ENCODE measurements around the gene GNAI3. TPM values are rescaled to one million over a fixed set of nuclear protein-coding genes. Genes with fewer than 3 reads are reported as not detected.

Gene GNAI3
- total and polyA plus RNA-seq, 2 of the 13 experiments (the other 11 are each of a cell fraction or from before 2014, with no cell fraction given), result 4.3 to 9.0 TPM

DNA sequence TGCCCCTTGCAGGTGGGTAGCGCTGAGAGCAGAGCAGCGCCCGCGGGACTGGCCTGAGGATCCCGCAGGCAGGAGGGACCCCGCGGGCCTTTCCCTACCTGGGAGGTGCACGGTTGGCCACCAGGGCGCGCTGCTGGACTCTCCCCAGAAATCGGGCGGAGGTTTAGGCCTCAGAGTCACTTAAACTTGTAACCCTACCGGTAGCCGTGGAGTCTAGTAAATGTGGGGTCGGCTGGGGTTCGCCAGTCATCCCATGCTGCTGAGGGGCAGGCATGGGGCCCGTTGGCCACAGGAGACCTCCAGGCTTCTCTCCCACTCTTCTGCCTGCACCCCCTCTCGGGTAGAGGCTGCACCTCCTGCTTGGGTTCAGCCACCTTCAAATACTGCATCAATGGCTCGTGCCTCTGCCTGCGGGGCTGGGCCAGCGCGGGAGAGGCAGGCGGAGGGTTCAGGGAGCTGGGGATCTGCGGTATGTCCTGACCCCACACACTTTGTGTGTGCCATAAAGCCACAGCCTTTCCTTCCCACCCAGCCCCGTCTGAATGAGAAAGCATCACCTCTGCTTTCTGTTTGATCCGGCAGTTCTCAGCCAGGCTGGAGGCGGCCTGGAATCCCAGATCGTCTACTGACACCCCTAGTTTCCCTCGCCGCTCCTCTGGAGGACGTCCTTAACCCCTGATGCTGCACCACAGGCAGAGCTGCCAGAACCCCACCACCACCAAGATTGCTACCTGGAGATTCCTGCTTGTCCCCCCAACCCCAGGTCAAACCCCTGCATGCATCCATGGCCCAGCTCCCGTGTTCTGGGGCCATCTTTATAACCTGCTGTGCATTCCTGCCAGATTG is 95.2 kb downstream of the GNAI3 start (continued):
- TF ChIP-seq ZNF263 (CRISPR knock-in tag; IDR thresholded peaks at IDR 0.05) (0 out of 2 replicates have a peak, but pooled peaks have one; percentile 16), GATAD2A (CRISPR knock-in tag; IDR thresholded peaks at IDR 0.05) (peak; percentile 46; the same call in 1 of the 2 replicates), HNRNPL (IDR thresholded peaks at IDR 0.05; ENCODE audit: low read depth, low read length) (0 out of 2 replicates have a peak, but pooled peaks have one; percentile 53), ZNF44 (CRISPR knock-in tag; IDR thresholded peaks at IDR 0.05) (no peak), MAF1 (CRISPR knock-in tag; IDR thresholded peaks at IDR 0.05; ENCODE audit: borderline replicate concordance) (0 out of 2 replicates have a peak, but pooled peaks have one; percentile 48), ZNF768 (CRISPR knock-in tag; IDR thresholded peaks at IDR 0.05) (no peak), ZBTB7B (CRISPR knock-in tag; IDR thresholded peaks at IDR 0.05) (peak; percentile 56), HCFC1 (IDR thresholded peaks at IDR 0.05; ENCODE audit: low read depth, low read length) (no peak), FOXO1 (CRISPR knock-in tag; IDR thresholded peaks at IDR 0.05) (0 out of 2 replicates have a peak, but pooled peaks have one; percentile 9), ZNF496 (CRISPR knock-in tag; IDR thresholded peaks at IDR 0.05; ENCODE audit: insufficient replicate concordance) (no peak), NRL (CRISPR knock-in tag; IDR thresholded peaks at IDR 0.05; ENCODE audit: borderline replicate concordance) (peak; percentile 31; the same call in 1 of the 2 replicates), ZNF563 (CRISPR knock-in tag; IDR thresholded peaks at IDR 0.05) (peak; percentile 64; the same call in 1 of the 2 replicates), GABPB1 (CRISPR knock-in tag; IDR thresholded peaks at IDR 0.05) (peak; percentile 53; the same call in 1 of the 2 replicates), HOXA3 (CRISPR knock-in tag; IDR thresholded peaks at IDR 0.05) (0 out of 2 replicates have a peak, but pooled peaks have one; percentile 25), TSC22D2 (CRISPR knock-in tag; IDR thresholded peaks at IDR 0.05; ENCODE audit: borderline replicate concordance) (no peak), ZNF253 (CRISPR knock-in tag; IDR thresholded peaks at IDR 0.05; ENCODE audit: borderline replicate concordance) (no peak)
- TF ChIP-seq, protein P1, sequence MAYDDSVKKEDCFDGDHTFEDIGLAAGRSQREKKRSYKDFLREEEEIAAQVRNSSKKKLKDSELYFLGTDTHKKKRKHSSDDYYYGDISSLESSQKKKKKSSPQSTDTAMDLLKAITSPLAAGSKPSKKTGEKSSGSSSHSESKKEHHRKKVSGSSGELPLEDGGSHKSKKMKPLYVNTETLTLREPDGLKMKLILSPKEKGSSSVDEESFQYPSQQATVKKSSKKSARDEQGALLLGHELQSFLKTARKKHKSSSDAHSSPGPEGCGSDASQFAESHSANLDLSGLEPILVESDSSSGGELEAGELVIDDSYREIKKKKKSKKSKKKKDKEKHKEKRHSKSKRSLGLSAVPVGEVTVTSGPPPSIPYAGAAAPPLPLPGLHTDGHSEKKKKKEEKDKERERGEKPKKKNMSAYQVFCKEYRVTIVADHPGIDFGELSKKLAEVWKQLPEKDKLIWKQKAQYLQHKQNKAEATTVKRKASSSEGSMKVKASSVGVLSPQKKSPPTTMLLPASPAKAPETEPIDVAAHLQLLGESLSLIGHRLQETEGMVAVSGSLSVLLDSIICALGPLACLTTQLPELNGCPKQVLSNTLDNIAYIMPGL (CRISPR knock-in tag; IDR thresholded peaks at IDR 0.05; ENCODE audit: borderline replicate concordance in 1 of 2, low read depth in 1 of 2), result peak in 1 of 2 experiments; percentile 75; a peak in 3 of 4 replicates
- TF ChIP-seq, protein P2, sequence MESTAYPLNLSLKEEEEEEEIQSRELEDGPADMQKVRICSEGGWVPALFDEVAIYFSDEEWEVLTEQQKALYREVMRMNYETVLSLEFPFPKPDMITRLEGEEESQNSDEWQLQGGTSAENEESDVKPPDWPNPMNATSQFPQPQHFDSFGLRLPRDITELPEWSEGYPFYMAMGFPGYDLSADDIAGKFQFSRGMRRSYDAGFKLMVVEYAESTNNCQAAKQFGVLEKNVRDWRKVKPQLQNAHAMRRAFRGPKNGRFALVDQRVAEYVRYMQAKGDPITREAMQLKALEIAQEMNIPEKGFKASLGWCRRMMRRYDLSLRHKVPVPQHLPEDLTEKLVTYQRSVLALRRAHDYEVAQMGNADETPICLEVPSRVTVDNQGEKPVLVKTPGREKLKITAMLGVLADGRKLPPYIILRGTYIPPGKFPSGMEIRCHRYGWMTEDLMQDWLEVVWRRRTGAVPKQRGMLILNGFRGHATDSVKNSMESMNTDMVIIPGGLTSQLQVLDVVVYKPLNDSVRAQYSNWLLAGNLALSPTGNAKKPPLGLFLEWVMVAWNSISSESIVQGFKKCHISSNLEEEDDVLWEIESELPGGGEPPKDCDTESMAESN (CRISPR knock-in tag; conservative IDR thresholded peaks at IDR 0.05), result 0 out of 2 replicates have a peak, but pooled peaks have one; percentile 38
- TF ChIP-seq, protein P3, sequence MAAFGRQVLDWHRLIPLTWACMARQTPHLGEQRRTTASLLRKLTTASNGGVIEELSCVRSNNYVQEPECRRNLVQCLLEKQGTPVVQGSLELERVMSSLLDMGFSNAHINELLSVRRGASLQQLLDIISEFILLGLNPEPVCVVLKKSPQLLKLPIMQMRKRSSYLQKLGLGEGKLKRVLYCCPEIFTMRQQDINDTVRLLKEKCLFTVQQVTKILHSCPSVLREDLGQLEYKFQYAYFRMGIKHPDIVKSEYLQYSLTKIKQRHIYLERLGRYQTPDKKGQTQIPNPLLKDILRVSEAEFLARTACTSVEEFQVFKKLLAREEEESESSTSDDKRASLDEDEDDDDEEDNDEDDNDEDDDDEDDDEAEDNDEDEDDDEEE (CRISPR knock-in tag; IDR thresholded peaks at IDR 0.05), result peak; percentile 73; the same call in 1 of the 2 replicates
- TF ChIP-seq, protein P4, sequence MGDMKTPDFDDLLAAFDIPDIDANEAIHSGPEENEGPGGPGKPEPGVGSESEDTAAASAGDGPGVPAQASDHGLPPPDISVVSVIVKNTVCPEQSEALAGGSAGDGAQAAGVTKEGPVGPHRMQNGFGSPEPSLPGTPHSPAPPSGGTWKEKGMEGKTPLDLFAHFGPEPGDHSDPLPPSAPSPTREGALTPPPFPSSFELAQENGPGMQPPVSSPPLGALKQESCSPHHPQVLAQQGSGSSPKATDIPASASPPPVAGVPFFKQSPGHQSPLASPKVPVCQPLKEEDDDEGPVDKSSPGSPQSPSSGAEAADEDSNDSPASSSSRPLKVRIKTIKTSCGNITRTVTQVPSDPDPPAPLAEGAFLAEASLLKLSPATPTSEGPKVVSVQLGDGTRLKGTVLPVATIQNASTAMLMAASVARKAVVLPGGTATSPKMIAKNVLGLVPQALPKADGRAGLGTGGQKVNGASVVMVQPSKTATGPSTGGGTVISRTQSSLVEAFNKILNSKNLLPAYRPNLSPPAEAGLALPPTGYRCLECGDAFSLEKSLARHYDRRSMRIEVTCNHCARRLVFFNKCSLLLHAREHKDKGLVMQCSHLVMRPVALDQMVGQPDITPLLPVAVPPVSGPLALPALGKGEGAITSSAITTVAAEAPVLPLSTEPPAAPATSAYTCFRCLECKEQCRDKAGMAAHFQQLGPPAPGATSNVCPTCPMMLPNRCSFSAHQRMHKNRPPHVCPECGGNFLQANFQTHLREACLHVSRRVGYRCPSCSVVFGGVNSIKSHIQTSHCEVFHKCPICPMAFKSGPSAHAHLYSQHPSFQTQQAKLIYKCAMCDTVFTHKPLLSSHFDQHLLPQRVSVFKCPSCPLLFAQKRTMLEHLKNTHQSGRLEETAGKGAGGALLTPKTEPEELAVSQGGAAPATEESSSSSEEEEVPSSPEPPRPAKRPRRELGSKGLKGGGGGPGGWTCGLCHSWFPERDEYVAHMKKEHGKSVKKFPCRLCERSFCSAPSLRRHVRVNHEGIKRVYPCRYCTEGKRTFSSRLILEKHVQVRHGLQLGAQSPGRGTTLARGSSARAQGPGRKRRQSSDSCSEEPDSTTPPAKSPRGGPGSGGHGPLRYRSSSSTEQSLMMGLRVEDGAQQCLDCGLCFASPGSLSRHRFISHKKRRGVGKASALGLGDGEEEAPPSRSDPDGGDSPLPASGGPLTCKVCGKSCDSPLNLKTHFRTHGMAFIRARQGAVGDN (CRISPR knock-in tag; IDR thresholded peaks at IDR 0.05), result peak; percentile 80
